ENCODE results near the gene ST8SIA1. TPM values are rescaled to one million over a fixed set of nuclear protein-coding genes. Genes with fewer than 3 reads are reported as not detected.

The ST8SIA1 gene
- total RNA-seq, 1 donor from 2014 or later, result 1.8 TPM

DNA sequence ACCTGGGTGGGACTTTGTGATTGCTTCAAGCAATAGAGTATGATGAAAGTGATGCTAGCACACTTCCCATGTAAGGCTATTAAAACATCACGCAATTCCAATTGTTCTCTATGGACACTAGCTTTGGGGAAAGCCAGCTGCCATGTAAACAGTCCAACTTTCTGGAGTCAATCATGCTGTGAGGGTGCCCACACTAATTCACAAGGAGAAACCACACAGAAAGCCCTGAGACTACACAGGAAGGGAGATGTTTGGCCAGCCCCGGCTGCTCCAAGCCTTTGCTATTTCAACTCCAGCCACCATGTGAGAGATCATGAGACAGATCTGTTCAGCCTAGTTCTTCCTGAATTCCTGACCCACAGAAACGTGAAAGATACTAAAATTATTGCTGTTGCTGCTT is 96.3 kb downstream of the ST8SIA1 start:
- Mint-ChIP-seq H3K36me3 (no peaks in the 10 kb centered on the region), H3K4me3 (no peak overlapping the region), H3K9me3 (peaks cover 3% of the 10 kb centered on the region), H3K27ac (no peak overlapping the region), H3K4me1 (peaks cover 5% of the 10 kb centered on the region), H3K27me3 (ENCODE audit: insufficient read depth, low read depth) (peaks cover 2% of the 10 kb centered on the region)
- Histone ChIP-seq H3K4me1 (peaks cover 16% of the 10 kb centered on the region), H3K9ac (no peak overlapping the region), H3K9me3 (ENCODE audit: low read depth) (no peaks in the 10 kb centered on the region), H2AFZ (replicated peaks) (peak overlapping the region; percentile 17), H3K4me3 (no peak overlapping the region), H3F3A (ENCODE audit: low read depth) (peaks cover 9% of the 10 kb centered on the region), H3K4me2 (no peak overlapping the region), H3K27me3 (no peaks in the 10 kb centered on the region), H4K20me1 (ENCODE audit: low read depth) (no peaks in the 10 kb centered on the region), H3K79me2 (ENCODE audit: low read depth) (no peaks in the 10 kb centered on the region), H3K36me3 (no peaks in the 10 kb centered on the region), H3K27ac (no peak overlapping the region)
- TF ChIP-seq EZH2 (IDR thresholded peaks at IDR 0.05), result no peak
- no peak for TF ChIP-seq EZH2phosphoT487 (IDR thresholded peaks at IDR 0.05)
- TF ChIP-seq, protein P1, sequence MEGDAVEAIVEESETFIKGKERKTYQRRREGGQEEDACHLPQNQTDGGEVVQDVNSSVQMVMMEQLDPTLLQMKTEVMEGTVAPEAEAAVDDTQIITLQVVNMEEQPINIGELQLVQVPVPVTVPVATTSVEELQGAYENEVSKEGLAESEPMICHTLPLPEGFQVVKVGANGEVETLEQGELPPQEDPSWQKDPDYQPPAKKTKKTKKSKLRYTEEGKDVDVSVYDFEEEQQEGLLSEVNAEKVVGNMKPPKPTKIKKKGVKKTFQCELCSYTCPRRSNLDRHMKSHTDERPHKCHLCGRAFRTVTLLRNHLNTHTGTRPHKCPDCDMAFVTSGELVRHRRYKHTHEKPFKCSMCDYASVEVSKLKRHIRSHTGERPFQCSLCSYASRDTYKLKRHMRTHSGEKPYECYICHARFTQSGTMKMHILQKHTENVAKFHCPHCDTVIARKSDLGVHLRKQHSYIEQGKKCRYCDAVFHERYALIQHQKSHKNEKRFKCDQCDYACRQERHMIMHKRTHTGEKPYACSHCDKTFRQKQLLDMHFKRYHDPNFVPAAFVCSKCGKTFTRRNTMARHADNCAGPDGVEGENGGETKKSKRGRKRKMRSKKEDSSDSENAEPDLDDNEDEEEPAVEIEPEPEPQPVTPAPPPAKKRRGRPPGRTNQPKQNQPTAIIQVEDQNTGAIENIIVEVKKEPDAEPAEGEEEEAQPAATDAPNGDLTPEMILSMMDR (IDR thresholded peaks at IDR 0.05), result no peak
- no peak for DNase-seq (ENCODE audit: low spot score)

DNA sequence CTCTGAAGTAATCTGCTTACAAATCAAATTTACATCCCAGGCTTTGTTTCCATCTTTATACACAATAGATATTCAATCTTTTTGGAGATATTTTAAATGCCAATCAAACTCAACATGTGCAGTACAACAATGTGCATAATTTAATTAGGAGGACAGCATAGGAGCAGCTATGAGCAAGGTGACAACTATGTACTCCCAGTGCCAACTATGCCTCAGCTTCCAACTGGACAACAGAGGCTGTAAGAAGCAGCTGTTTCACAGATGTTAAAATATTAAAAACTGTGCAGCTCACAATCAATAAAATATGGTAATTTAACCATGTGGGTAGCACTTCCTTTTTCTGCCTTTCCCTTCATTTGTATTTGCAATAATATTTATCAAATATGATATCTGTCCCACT is 99.9 kb downstream of the ST8SIA1 start:
- TF ChIP-seq EZH2phosphoT487 (IDR thresholded peaks at IDR 0.05), result no peak
- no peak for TF ChIP-seq EZH2 (IDR thresholded peaks at IDR 0.05)
- TF ChIP-seq, protein P1 (IDR thresholded peaks at IDR 0.05), result no peak
- H3K36me3 ChIP-seq, result no peaks in the 10 kb centered on the region
- H4K20me1 ChIP-seq (ENCODE audit: low read depth), result no peaks in the 10 kb centered on the region
- Mint-ChIP-seq H3K27ac (no peak overlapping the region), H3K4me3 (no peak overlapping the region), H3K36me3 (no peaks in the 10 kb centered on the region), H3K4me1 (peaks cover 4% of the 10 kb centered on the region), H3K9me3 (peaks cover 3% of the 10 kb centered on the region), H3K27me3 (ENCODE audit: insufficient read depth, low read depth) (peaks cover 2% of the 10 kb centered on the region)
- DNase-seq (ENCODE audit: low spot score), result no peak
- no peak overlapping the region for H3K4me2 ChIP-seq
- H2AFZ ChIP-seq (replicated peaks), result no peak overlapping the region
- H3K27ac ChIP-seq, result no peak overlapping the region
- no peak overlapping the region for H3K4me3 ChIP-seq
- H3F3A ChIP-seq (ENCODE audit: low read depth), result no peaks in the 10 kb centered on the region
- no peaks in the 10 kb centered on the region for H3K9me3 ChIP-seq (ENCODE audit: low read depth)
- H3K9ac ChIP-seq, result no peak overlapping the region
- no peaks in the 10 kb centered on the region for H3K27me3 ChIP-seq
- H3K79me2 ChIP-seq (ENCODE audit: low read depth), result no peaks in the 10 kb centered on the region
- H3K4me1 ChIP-seq, result no peaks in the 10 kb centered on the region

DNA sequence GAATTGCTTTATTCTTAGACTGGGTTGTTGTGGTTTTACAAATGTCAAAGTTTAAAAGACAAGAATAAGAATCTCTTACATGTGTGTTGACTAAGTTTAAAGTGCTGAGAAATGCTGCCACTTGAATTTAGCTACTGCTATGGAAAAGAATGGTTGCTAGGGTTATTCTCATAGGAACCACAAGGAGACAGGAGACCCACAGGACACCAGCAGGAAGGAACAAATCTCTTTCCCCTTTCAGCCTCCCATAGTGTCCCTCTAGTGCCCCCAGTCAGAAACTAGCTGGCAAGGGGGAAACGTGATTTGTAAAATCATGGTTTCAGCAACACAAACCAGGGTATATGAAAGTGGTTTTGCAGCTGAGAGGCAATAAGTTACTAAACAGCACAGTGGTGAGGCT is 102.7 kb downstream of the ST8SIA1 start:
- no peak overlapping the region for H3K9ac ChIP-seq
- no peaks in the 10 kb centered on the region for H3K79me2 ChIP-seq (ENCODE audit: low read depth)
- peaks cover 8% of the 10 kb centered on the region for H3K4me1 Mint-ChIP-seq
- H3K27me3 ChIP-seq, result no peaks in the 10 kb centered on the region
- no peak overlapping the region for H3K4me3 Mint-ChIP-seq
- no peaks in the 10 kb centered on the region for H3K36me3 ChIP-seq
- H3K9me3 Mint-ChIP-seq, result no peaks in the 10 kb centered on the region
- no peak overlapping the region for H2AFZ ChIP-seq (replicated peaks)
- H3K9me3 ChIP-seq (ENCODE audit: low read depth), result no peaks in the 10 kb centered on the region
- peak overlapping the region; percentile 72 for H3K27ac Mint-ChIP-seq
- no peak for TF ChIP-seq EZH2 (IDR thresholded peaks at IDR 0.05)
- TF ChIP-seq, protein P1 (IDR thresholded peaks at IDR 0.05), result peak; percentile 36
- H3K36me3 Mint-ChIP-seq, result no peaks in the 10 kb centered on the region
- no peaks in the 10 kb centered on the region for H3F3A ChIP-seq (ENCODE audit: low read depth)
- H4K20me1 ChIP-seq (ENCODE audit: low read depth), result no peaks in the 10 kb centered on the region
- peak; percentile 31 for DNase-seq (ENCODE audit: low spot score)
- H3K27me3 Mint-ChIP-seq (ENCODE audit: insufficient read depth, low read depth), result peaks cover 2% of the 10 kb centered on the region
- no peak overlapping the region for H3K27ac ChIP-seq
- no peak overlapping the region for H3K4me3 ChIP-seq
- no peaks in the 10 kb centered on the region for H3K4me1 ChIP-seq
- H3K4me2 ChIP-seq, result no peak overlapping the region

Measured in neural progenitor cell (in vitro differentiated cells).